DOHH2 (cell line): ENCODE measurements around the gene ENOX1.
A peak's percentile ranks its signal among the peaks of the same experiment; 100 is the strongest.

Source experiments
- H3F3A ChIP-seq: fragments of 200-600 bp; sonication (generic), shearing (Covaris generic); 2 replicates; pipeline ENCODE4 v1.6.0; 2016; ENCODE audit warnings: antibody characterized with exemption, mild to moderate bottlenecking; ENCODE audit not compliant: control insufficient read depth, insufficient read depth
- H3K27ac ChIP-seq: fragments of 200-600 bp; sonication (generic); 2 replicates; pipeline ENCODE4 v1.5.1; 2014; ENCODE audit warnings: low read depth, mild to moderate bottlenecking, low read length, moderate library complexity
- H3K27me3 ChIP-seq: fragments of 200-600 bp; sonication (generic); 2 replicates; pipeline ENCODE4 v1.6.1; 2014; ENCODE audit warnings: mild to moderate bottlenecking, low read length, mixed read lengths; ENCODE audit not compliant: control insufficient read depth
- H3K36me3 ChIP-seq: fragments of 200-600 bp; sonication (generic); 2 replicates; pipeline ENCODE4 v1.6.1; 2014; ENCODE audit warnings: mild to moderate bottlenecking, low read length, moderate library complexity, mixed read lengths; ENCODE audit not compliant: control insufficient read depth
- H3K4me1 ChIP-seq: fragments of 200-600 bp; sonication (generic); 2 replicates; pipeline ENCODE4 v1.6.1; 2014; ENCODE audit warnings: mild to moderate bottlenecking, low read length, mixed read lengths; ENCODE audit not compliant: control insufficient read depth
- H3K4me2 ChIP-seq: fragments of 200-600 bp; sonication (generic); 2 replicates; pipeline ENCODE4 v1.6.0; 2014; ENCODE audit warnings: mild to moderate bottlenecking, low read length, moderate library complexity
- H3K4me3 ChIP-seq: fragments of 200-600 bp; sonication (generic); 2 replicates; pipeline ENCODE4 v1.5.1; 2014; ENCODE audit warnings: mild to moderate bottlenecking, low read length, mixed read lengths
- H3K79me2 ChIP-seq: fragments of 200-600 bp; sonication (generic); 2 replicates; pipeline ENCODE4 v1.6.1; 2014; ENCODE audit warnings: mild to moderate bottlenecking, low read length, mixed read lengths; ENCODE audit not compliant: control insufficient read depth
- H3K9me2 ChIP-seq: fragments of 200-600 bp; sonication (generic); replicated peaks from 2 replicates; pipeline ENCODE4 v1.6.1; 2014; ENCODE audit warnings: mild to moderate bottlenecking, low read length, mixed read lengths; ENCODE audit not compliant: control insufficient read depth
- H3K9me3 ChIP-seq: fragments of 200-600 bp; sonication (generic); 2 replicates; pipeline ENCODE4 v1.6.1; 2014; ENCODE audit warnings: antibody characterized with exemption, low read length, mixed read lengths; ENCODE audit not compliant: control insufficient read depth, insufficient read depth
- H4K20me1 ChIP-seq: fragments of 200-600 bp; sonication (generic); 2 replicates; pipeline ENCODE4 v1.6.0; 2014; ENCODE audit warnings: low read depth, mild to moderate bottlenecking, antibody characterized with exemption, low read length, moderate library complexity; ENCODE audit not compliant: control insufficient read depth, insufficient read depth
- EZH2phosphoT487 ChIP-seq: fragments of 200-600 bp; sonication (generic); IDR thresholded peaks from 2 replicates; pipeline ENCODE4 v1.6.1; 2017; ENCODE audit warnings: borderline replicate concordance, mild to moderate bottlenecking, antibody characterized with exemption, low read length, moderate library complexity, mixed read lengths
- TF ChIP-seq, protein P1 (sequence below): fragments of 200-600 bp; sonication (generic); IDR thresholded peaks from one replicate; pipeline ENCODE4 v1.5.1; 2014; ENCODE audit warnings: antibody characterized with exemption, mild to moderate bottlenecking, low read depth, low read length; ENCODE audit not compliant: poor library complexity, severe bottlenecking

Gene ENOX1

DNA sequence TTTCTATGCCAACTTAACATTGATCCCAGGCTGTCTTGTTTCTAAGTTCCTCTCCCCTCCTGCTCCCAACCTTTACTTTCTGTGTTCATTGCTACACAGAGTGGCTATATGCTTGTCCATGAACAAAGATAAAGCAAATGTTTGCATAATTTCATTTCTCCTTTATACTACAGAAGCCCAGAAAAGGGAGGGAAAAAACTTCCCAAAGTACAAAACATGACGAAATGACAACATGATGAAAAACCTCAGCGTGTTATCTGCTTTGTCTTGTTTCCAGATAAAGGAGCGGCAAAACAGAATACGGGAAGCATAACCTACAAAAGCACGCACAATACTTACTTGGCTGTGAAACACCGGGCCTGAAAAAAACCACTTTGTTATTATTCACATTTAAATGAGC lies 426.6 kb downstream of the ENOX1 start:
- TF ChIP-seq, protein P1, sequence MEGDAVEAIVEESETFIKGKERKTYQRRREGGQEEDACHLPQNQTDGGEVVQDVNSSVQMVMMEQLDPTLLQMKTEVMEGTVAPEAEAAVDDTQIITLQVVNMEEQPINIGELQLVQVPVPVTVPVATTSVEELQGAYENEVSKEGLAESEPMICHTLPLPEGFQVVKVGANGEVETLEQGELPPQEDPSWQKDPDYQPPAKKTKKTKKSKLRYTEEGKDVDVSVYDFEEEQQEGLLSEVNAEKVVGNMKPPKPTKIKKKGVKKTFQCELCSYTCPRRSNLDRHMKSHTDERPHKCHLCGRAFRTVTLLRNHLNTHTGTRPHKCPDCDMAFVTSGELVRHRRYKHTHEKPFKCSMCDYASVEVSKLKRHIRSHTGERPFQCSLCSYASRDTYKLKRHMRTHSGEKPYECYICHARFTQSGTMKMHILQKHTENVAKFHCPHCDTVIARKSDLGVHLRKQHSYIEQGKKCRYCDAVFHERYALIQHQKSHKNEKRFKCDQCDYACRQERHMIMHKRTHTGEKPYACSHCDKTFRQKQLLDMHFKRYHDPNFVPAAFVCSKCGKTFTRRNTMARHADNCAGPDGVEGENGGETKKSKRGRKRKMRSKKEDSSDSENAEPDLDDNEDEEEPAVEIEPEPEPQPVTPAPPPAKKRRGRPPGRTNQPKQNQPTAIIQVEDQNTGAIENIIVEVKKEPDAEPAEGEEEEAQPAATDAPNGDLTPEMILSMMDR = no peak
- TF ChIP-seq EZH2phosphoT487 = no peak
- no peaks in the 10 kb centered on the region for H3K9me3 ChIP-seq
- no peaks in the 10 kb centered on the region for H3K27me3 ChIP-seq
- H3K4me2 ChIP-seq = no peak overlapping the region
- H3K4me3 ChIP-seq = no peak overlapping the region
- H3K36me3 ChIP-seq = no peaks in the 10 kb centered on the region
- no peak overlapping the region for H3K27ac ChIP-seq
- H3K79me2 ChIP-seq = no peaks in the 10 kb centered on the region
- no peaks in the 10 kb centered on the region for H3F3A ChIP-seq
- H3K4me1 ChIP-seq = peaks cover 12% of the 10 kb centered on the region
- H4K20me1 ChIP-seq = no peaks in the 10 kb centered on the region
- H3K9me2 ChIP-seq = no peaks in the 10 kb centered on the region

- H3K36me3 ChIP-seq = no peaks in the 10 kb centered on the region
- no peak overlapping the region for H3K27ac ChIP-seq
- no peaks in the 10 kb centered on the region for H3K79me2 ChIP-seq
- H3K4me3 ChIP-seq = no peak overlapping the region
- TF ChIP-seq, protein P1 = no peak
- no peaks in the 10 kb centered on the region for H3K9me3 ChIP-seq
- no peak overlapping the region for H3K4me2 ChIP-seq
- H3F3A ChIP-seq = no peaks in the 10 kb centered on the region
- no peaks in the 10 kb centered on the region for H4K20me1 ChIP-seq
- H3K4me1 ChIP-seq = peaks cover 12% of the 10 kb centered on the region
- no peaks in the 10 kb centered on the region for H3K27me3 ChIP-seq
- H3K9me2 ChIP-seq = no peaks in the 10 kb centered on the region
Observed at GRCh38 chr13:43359536-43359935, 427.2 kb downstream of the ENOX1 start.

- Histone ChIP-seq H3K79me2 (no peaks in the 10 kb centered on the region), H3K27me3 (no peaks in the 10 kb centered on the region), H3K9me2 (no peaks in the 10 kb centered on the region), H3K4me3 (peak overlapping the region; percentile 2; the same call in 1 of the 2 replicates), H3K9me3 (no peaks in the 10 kb centered on the region), H3F3A (no peaks in the 10 kb centered on the region), H3K4me2 (peak overlapping the region; percentile 32), H3K36me3 (no peaks in the 10 kb centered on the region), H4K20me1 (no peaks in the 10 kb centered on the region), H3K4me1 (peaks cover 12% of the 10 kb centered on the region), H3K27ac (no peak overlapping the region)
- TF ChIP-seq, protein P1 = no peak
- no peak for TF ChIP-seq EZH2phosphoT487
Observed at GRCh38 chr13:43357564-43357963, 429.2 kb downstream of the ENOX1 start.

DNA sequence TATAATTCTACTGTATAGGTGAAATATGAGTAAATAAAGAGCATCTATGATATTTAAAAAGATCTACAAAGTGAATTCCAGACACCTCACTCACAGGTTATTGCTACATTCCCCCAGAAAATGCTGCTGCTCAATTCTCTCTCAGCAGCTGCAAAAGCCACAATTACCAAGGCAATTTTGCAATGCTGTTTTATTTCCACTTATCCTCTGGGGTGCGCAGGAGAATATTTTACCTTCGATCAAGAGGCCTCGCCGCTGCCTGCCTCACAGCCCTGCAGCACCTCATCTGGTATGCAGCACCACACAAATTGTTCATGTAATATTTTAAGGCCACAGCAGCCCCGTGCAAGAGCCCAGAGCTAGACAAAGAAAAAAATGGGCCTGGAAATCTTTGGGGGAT lies 430.2 kb downstream of the ENOX1 start:
- Histone ChIP-seq H3K4me2 (no peak overlapping the region), H4K20me1 (no peaks in the 10 kb centered on the region), H3K36me3 (no peaks in the 10 kb centered on the region), H3K79me2 (no peaks in the 10 kb centered on the region), H3F3A (no peaks in the 10 kb centered on the region), H3K4me1 (peaks cover 12% of the 10 kb centered on the region), H3K9me3 (no peaks in the 10 kb centered on the region), H3K27me3 (no peaks in the 10 kb centered on the region), H3K27ac (no peak overlapping the region), H3K9me2 (no peaks in the 10 kb centered on the region), H3K4me3 (no peak overlapping the region)
- no peak for TF ChIP-seq EZH2phosphoT487
- TF ChIP-seq, protein P1 = no peak
